K562 (cell line): Measurements from ENCODE around the gene MAP3K14. TPM values are rescaled to one million over a fixed set of nuclear protein-coding genes. Genes with fewer than 3 reads are reported as not detected.

ENCODE experiments used
- ZC3H4 ChIP-seq: sonication (generic); formaldehyde crosslinking; IDR thresholded peaks from 2 replicates; pipeline ENCODE4 v1.9.0; 2021; ENCODE audit warnings: missing genetic modification reagents, borderline replicate concordance
- polyA plus RNA-seq, 8 experiments: library from polyadenylated mRNA; depleted of rRNA in 4 of 8; stranded (reverse) in 5 of 8; unstranded in 3 of 8; fragments of >200 nt; fragmentation: Nextera tagmentation in 2 of 8; fragmentation: Illumina TruSeq in 1 of 8; extraction: Ambion mirVana in 2 of 8; extraction: Trizol in 1 of 8; gene quantifications; 2 replicates each; pipeline versions ENCODE4 v1.2.1 to v1.2.3, GENCODE V29; 2011 to 2014; ENCODE audit warnings: inconsistent platforms in 1 of 8, missing spikeins in 1 of 8
- total RNA-seq, 7 experiments: library from RNA; depleted of rRNA in 6 of 7; stranded (reverse); fragments of >200 nt in 6 of 7; fragmentation: Illumina TruSeq in 2 of 7; extraction: Trizol in 2 of 7; gene quantifications; 2 replicates each; pipeline versions ENCODE4 v1.2.1 to v1.2.3, GENCODE V29; 2011 to 2021; ENCODE audit warnings: low replicate concordance in 1 of 7
- TF ChIP-seq, protein P1 (sequence below), 2 experiments: fragments of 450-650 bp; formaldehyde crosslinking in 1 of 2; IDR thresholded peaks; 2 replicates each; pipeline versions ENCODE4 v1.4.0 to v1.6.1; 2014 to 2020; ENCODE audit warnings: mild to moderate bottlenecking in 2 of 2, borderline replicate concordance in 1 of 2, low read depth in 1 of 2
- TF ChIP-seq, protein P2 (sequence below): fragments of 150-350 bp; conservative IDR thresholded peaks from 2 replicates; pipeline ENCODE4 v1.6.1; 2014; ENCODE audit warnings: low read length

MAP3K14 gene
- total and polyA plus RNA-seq, 9 of the 15 experiments (the other 6 are each of a cell fraction or from before 2014, with no cell fraction given), result 0.45 to 8.7 (median 3.2) TPM

- TF ChIP-seq, protein P1, sequence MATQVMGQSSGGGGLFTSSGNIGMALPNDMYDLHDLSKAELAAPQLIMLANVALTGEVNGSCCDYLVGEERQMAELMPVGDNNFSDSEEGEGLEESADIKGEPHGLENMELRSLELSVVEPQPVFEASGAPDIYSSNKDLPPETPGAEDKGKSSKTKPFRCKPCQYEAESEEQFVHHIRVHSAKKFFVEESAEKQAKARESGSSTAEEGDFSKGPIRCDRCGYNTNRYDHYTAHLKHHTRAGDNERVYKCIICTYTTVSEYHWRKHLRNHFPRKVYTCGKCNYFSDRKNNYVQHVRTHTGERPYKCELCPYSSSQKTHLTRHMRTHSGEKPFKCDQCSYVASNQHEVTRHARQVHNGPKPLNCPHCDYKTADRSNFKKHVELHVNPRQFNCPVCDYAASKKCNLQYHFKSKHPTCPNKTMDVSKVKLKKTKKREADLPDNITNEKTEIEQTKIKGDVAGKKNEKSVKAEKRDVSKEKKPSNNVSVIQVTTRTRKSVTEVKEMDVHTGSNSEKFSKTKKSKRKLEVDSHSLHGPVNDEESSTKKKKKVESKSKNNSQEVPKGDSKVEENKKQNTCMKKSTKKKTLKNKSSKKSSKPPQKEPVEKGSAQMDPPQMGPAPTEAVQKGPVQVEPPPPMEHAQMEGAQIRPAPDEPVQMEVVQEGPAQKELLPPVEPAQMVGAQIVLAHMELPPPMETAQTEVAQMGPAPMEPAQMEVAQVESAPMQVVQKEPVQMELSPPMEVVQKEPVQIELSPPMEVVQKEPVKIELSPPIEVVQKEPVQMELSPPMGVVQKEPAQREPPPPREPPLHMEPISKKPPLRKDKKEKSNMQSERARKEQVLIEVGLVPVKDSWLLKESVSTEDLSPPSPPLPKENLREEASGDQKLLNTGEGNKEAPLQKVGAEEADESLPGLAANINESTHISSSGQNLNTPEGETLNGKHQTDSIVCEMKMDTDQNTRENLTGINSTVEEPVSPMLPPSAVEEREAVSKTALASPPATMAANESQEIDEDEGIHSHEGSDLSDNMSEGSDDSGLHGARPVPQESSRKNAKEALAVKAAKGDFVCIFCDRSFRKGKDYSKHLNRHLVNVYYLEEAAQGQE (IDR thresholded peaks at IDR 0.05; ENCODE audit: borderline replicate concordance), result 0 out of 2 replicates have a peak, but pooled peaks have one; percentile 7
- TF ChIP-seq, protein P1 (CRISPR knock-in tag; IDR thresholded peaks at IDR 0.05; ENCODE audit: low read depth), result no peak
- TF ChIP-seq ZC3H4 (CRISPR knock-in tag), result no peak
- TF ChIP-seq, protein P2, sequence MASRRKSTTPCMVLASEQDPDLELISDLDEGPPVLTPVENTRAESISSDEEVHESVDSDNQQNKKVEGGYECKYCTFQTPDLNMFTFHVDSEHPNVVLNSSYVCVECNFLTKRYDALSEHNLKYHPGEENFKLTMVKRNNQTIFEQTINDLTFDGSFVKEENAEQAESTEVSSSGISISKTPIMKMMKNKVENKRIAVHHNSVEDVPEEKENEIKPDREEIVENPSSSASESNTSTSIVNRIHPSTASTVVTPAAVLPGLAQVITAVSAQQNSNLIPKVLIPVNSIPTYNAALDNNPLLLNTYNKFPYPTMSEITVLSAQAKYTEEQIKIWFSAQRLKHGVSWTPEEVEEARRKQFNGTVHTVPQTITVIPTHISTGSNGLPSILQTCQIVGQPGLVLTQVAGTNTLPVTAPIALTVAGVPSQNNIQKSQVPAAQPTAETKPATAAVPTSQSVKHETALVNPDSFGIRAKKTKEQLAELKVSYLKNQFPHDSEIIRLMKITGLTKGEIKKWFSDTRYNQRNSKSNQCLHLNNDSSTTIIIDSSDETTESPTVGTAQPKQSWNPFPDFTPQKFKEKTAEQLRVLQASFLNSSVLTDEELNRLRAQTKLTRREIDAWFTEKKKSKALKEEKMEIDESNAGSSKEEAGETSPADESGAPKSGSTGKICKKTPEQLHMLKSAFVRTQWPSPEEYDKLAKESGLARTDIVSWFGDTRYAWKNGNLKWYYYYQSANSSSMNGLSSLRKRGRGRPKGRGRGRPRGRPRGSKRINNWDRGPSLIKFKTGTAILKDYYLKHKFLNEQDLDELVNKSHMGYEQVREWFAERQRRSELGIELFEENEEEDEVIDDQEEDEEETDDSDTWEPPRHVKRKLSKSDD, result no peak
Observed at GRCh38 chr17:45341533-45342158, 24.8 kb upstream of the MAP3K14 start (continued).
